ENCODE measurements around the gene FGFR1OP2.
"Not testable (repeated sequence)": the region's sequence is repeated elsewhere in the genome, so short reads cannot be mapped to it uniquely, and the experiment has no call there.

Gene FGFR1OP2

GRCh38 chr12:26896913-26897312 lies 41.4 kb upstream of the FGFR1OP2 start:
- no peaks in the 10 kb centered on the region for H3K4me1 ChIP-seq (ENCODE audit: low read length)
- H3K4me3 ChIP-seq (ENCODE audit: low read length) = no peak overlapping the region
- H3K27ac ChIP-seq (ENCODE audit: low read length) = no peak overlapping the region
- no peaks in the 10 kb centered on the region for H3K79me2 ChIP-seq (ENCODE audit: low read length)
- no peak overlapping the region for H3K4me2 ChIP-seq (ENCODE audit: low read length)
- H3K9me3 ChIP-seq (ENCODE audit: insufficient read depth, low read length) = no peaks in the 10 kb centered on the region
- H4K20me1 ChIP-seq (ENCODE audit: insufficient read depth, low read length) = no peaks in the 10 kb centered on the region
- no peak overlapping the region for H3K9ac ChIP-seq (ENCODE audit: low read length)
- TF ChIP-seq EZH2phosphoT487 (IDR thresholded peaks at IDR 0.05; ENCODE audit: low read depth) = no peak
- no peak for TF ChIP-seq CTCF (IDR thresholded peaks at IDR 0.05; ENCODE audit: low read depth, low read length)
- H2AFZ ChIP-seq (ENCODE audit: low read depth, low read length) = no peak overlapping the region
- no peaks in the 10 kb centered on the region for H3K27me3 ChIP-seq (ENCODE audit: low read depth, low read length)
- H3K36me3 ChIP-seq (replicated peaks; ENCODE audit: low read depth, low read length) = peaks cover 19% of the 10 kb centered on the region

- not testable (repeated sequence) for H3K4me1 ChIP-seq (ENCODE audit: low read length); H3K9ac ChIP-seq (ENCODE audit: low read length); H3K27me3 ChIP-seq (ENCODE audit: low read depth, low read length); H3K4me2 ChIP-seq (ENCODE audit: low read length); H3K79me2 ChIP-seq (ENCODE audit: low read length); H3K27ac ChIP-seq (ENCODE audit: low read length); H2AFZ ChIP-seq (ENCODE audit: low read depth, low read length); H3K9me3 ChIP-seq (ENCODE audit: insufficient read depth, low read length); H4K20me1 ChIP-seq (ENCODE audit: insufficient read depth, low read length); H3K4me3 ChIP-seq (ENCODE audit: low read length)
- peaks cover 36% of the 10 kb centered on the region for H3K36me3 ChIP-seq (replicated peaks; ENCODE audit: low read depth, low read length)
These were observed 34.9 kb upstream of the FGFR1OP2 start for GRCh38 chr12:26903396-26903795.

- Histone ChIP-seq H3K36me3 (replicated peaks; ENCODE audit: low read depth, low read length) (peaks cover 43% of the 10 kb centered on the region), H2AFZ (ENCODE audit: low read depth, low read length) (no peak overlapping the region)
These were observed 32.2 kb upstream of the FGFR1OP2 start for GRCh38 chr12:26906024-26906423.

GRCh38 chr12:26906704-26907103 lies 31.6 kb upstream of the FGFR1OP2 start:
- Histone ChIP-seq H3K4me3 (ENCODE audit: low read length) (no peak overlapping the region), H3K4me2 (ENCODE audit: low read length) (no peak overlapping the region), H3K4me1 (ENCODE audit: low read length) (peaks cover 7% of the 10 kb centered on the region; the same call in 1 of the 2 replicates), H3K36me3 (replicated peaks; ENCODE audit: low read depth, low read length) (peaks cover 49% of the 10 kb centered on the region), H3K27me3 (ENCODE audit: low read depth, low read length) (no peaks in the 10 kb centered on the region), H2AFZ (ENCODE audit: low read depth, low read length) (no peak overlapping the region), H4K20me1 (ENCODE audit: insufficient read depth, low read length) (no peaks in the 10 kb centered on the region), H3K9ac (ENCODE audit: low read length) (no peak overlapping the region), H3K27ac (ENCODE audit: low read length) (no peak overlapping the region), H3K79me2 (ENCODE audit: low read length) (no peaks in the 10 kb centered on the region), H3K9me3 (ENCODE audit: insufficient read depth, low read length) (no peaks in the 10 kb centered on the region)
- no peak for TF ChIP-seq EZH2phosphoT487 (IDR thresholded peaks at IDR 0.05; ENCODE audit: low read depth)
- TF ChIP-seq CTCF (IDR thresholded peaks at IDR 0.05; ENCODE audit: low read depth, low read length) = no peak

More at GRCh38 chr12:26906024-26906423, 32.2 kb upstream of the FGFR1OP2 start:
- no peaks in the 10 kb centered on the region for H3K27me3 ChIP-seq (ENCODE audit: low read depth, low read length)
- no peak overlapping the region for H3K4me3 ChIP-seq (ENCODE audit: low read length)
- H3K9ac ChIP-seq (ENCODE audit: low read length) = no peak overlapping the region
- no peak overlapping the region for H3K27ac ChIP-seq (ENCODE audit: low read length)
- H3K79me2 ChIP-seq (ENCODE audit: low read length) = no peaks in the 10 kb centered on the region
- H4K20me1 ChIP-seq (ENCODE audit: insufficient read depth, low read length) = no peaks in the 10 kb centered on the region
- no peak for TF ChIP-seq EZH2phosphoT487 (IDR thresholded peaks at IDR 0.05; ENCODE audit: low read depth)
- TF ChIP-seq CTCF (IDR thresholded peaks at IDR 0.05; ENCODE audit: low read depth, low read length) = no peak
- H3K4me1 ChIP-seq (ENCODE audit: low read length) = peaks cover 7% of the 10 kb centered on the region; the same call in 1 of the 2 replicates
- no peak overlapping the region for H3K4me2 ChIP-seq (ENCODE audit: low read length)
- H3K9me3 ChIP-seq (ENCODE audit: insufficient read depth, low read length) = no peaks in the 10 kb centered on the region
